ENCODE measurements around the gene SLC6A5. TPM values are rescaled to one million over a fixed set of nuclear protein-coding genes. Genes with fewer than 3 reads are reported as not detected.

The SLC6A5 gene
- polyA plus RNA-seq, 1 donor = not detected

DNA sequence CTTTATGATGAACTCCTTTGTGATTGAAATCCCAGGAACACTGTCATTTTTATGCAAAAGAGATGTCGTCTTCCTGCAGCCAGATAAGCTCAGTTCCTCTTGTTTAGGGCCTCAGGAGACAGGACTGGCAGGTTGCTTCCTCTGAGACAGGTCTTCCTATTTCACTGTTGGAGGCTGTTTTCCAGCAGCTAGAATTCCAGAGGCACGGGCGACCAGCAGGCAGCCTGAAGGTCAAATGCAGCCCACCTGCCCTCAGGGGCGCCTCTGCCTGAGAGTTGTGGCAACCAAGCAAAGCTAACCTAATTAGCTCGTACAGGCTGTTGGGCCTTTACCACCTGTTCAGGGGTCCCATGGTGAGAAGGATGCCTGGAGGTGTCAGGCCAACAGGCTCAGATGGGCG, 22.3 kb downstream of the SLC6A5 start:
- DNase-seq = no peak

DNA sequence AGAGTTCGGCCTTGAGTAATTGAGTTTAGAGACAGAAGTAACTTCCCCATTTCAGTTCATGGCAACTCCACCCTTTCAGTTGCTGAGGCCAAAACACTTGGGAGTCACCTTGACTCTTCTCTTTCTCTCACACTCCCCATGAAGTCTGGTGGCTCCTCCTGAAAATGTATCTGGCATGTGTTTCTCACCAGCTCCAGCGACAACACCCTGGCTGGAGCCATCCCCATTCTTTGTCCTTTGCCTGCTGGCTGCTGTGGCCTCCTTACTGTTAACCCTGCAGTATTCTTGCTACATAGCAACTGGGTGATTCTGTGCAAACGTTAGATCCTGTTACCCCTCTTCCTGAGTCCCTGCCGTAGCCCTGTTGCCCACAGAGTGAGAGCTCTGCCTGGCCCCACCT, 23.8 kb downstream of the SLC6A5 start:
- DNase-seq = no peak

DNA sequence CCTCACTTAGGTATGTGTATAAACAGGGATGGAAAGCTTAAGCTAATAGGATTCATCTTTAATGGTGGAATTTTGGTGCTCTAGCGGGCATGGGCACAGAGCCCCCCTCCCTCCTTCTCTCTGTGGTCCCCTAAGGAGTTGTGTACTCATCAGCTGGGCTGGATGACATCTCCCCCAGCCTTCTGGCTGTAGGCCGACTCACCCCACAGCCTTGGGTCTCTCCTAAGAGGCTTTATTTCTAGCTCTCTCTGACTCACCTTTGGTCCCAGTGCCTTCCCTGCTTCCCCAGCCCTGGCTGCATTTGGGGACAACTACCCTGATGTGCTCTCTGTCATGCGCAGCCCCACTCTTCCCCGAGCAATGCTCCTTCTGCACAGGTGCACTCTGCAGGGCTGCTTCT, 26.9 kb downstream of the SLC6A5 start:
- no peak for DNase-seq

DNA sequence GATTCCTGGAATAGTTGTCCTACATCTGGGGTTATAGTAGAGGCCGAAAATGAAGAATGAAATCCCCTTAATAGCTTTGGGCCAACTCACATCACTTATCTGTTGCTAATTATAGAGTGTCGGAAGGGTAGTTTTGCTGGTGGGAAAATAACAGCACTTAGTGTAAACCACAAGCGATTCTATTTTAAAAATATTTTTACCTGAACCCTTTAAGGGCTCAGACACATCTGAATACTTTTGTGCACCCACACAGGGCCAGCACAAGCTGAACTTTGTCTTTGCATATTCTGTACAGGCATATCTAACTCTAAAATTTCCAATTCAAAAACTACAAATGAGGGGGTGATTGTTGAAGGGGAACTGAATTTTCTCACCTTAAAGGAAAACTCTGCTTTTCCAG, 27.6 kb downstream of the SLC6A5 start:
- DNase-seq = no peak

GRCh38 chr11:20627701-20628100, 28.3 kb downstream of the SLC6A5 start:
- no peak for DNase-seq

GRCh38 chr11:20631519-20632168, 32.2 kb downstream of the SLC6A5 start:
- no peak for DNase-seq

DNA sequence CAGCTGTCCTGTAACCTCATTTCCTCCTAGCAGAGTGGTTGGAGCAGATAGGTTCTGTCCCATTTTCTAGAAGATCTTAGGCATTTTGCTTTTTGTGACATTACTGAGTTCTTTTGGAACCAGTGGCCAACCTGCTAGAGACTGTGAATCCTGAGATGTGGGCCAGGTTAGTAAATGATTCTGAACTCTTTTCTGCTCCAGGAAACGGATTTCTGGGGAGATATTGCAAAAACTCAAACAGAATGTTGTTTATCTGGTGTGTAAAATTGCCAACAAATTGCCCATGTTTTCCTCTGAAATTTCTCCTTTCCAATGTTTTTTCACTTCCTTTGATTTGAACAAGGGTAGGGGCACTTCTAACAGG, 32.7 kb downstream of the SLC6A5 start:
- no peak for DNase-seq

GRCh38 chr11:20634044-20634443, 34.6 kb downstream of the SLC6A5 start:
- DNase-seq = no peak

- no peak for DNase-seq
Observed at GRCh38 chr11:20634781-20635180, 35.4 kb downstream of the SLC6A5 start.

DNA sequence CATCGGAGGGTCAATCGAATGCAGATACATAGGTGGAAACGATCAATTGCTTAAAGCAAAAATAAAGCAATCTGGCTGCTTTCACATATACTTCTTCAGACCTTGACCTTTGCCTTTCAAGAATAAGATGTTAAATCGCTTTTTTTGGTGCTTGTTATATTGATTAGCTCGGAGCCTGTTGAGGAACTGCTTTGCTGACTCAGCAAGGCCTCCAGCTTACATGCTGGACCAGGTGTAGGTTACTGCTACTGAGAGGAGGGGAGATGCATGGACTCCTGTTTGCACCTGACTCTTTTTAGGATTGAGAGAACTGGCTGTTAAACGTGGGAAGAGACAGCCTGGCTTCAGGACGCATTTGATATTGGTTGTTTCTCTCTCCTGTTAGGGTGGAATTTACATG, 38.7 kb downstream of the SLC6A5 start:
- DNase-seq = no peak

DNA sequence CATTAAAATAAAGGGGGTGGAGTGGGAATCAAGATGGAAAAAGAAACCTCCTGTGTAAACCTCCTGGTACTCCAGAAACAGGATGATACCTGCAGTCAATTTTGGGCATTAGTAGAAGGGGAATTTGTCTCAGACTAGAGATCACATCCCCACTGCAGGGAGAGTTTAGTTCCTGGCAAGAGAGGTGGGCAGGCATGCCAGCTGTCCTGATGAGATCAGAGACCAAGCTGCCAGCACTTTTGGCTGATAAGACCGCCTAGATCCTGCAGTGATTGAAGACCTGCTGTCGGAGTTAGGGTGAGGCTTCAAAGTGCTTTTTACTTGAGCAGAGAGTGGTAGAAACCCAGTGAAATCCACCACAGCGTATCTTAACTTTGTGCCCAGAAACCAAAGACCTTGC, 40.3 kb downstream of the SLC6A5 start:
- no peak for DNase-seq

DNA sequence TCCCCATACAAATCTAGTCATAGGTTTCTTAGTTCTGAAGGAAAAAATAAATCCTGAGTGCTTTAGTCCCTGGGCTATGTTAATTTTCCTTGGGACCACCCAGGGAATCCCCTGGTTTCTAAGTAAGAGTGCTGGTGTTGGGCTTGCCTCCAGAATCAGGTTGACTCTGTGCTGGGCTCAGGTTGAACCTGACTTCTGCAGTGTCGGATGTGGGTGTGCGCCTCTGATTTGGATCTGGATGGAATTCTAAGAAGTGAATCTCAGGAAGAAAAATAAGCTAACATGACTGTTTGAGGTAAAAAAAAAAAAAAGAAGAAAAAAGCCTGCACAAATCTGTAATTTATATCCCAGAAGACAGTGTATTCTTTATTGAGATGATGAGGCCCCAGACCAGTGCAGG, 41.0 kb downstream of the SLC6A5 start:
- DNase-seq = no peak

DNA sequence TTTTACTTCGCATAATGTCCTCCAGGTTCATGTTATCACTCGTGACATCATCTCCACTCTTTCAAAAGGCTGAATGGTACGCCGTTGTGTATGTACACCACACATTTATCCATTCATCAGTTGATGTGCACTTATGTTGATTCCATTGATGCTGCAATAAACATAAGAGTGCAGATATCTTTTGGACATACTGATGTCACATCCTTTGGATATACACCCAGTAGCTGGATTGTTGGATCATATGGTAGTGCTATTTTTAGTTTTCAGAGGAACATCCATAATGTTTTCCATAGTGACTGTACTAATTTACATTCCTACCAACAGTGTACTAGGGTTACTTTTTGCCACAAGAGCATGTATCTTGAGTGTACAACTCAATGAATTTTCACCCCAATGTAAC, 45.0 kb downstream of the SLC6A5 start:
- DNase-seq = no peak

GRCh38 chr11:20647976-20648565, 48.7 kb downstream of the SLC6A5 start:
- DNase-seq = peak; percentile 20

DNA sequence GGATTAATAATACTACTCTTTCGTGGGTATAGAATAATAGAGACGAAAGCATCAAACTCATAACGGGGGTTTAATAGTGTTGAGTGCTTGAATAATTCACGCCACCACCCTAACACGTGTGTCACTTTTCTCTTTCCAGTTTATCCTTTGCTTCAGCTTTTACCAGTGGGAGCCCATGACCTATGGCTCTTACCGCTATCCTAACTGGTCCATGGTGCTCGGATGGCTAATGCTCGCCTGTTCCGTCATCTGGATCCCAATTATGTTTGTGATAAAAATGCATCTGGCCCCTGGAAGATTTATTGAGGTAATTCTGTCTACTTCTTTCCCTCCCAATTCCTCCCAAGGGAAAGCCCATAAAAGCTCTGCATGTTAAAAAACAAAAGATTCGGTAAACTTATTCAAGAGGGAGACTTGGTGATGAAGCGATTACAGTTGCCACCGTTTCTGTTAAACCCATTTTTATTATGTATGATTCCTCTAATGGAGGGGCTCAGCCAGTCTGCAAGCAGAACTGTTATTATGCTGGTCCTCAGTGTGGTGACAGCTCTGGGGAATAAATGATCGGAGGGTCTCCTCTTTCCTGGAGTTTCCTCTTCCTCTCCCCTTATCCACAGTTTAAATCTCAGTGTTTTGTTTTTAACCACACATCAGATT, 52.9 kb downstream of the SLC6A5 start:
- no peak for DNase-seq

DNA sequence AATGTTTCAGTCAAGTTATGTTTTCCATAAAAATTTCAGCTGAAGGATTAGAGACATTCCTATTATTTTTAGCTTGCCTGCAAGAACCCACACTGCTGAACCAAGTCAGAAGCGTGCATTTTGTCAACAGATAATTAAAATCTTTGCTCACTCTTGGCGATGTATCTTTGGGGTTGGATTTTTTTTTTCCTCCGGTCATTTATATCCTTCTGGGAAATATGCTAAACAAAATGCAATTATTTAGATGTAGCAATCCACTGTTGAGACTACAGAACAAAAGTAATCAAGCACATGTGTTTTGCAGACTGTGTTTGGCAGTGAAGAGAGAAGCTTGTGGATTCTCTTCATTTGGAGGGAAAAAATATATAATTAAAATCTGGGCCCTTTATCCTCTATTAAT, 54.6 kb downstream of the SLC6A5 start:
- DNase-seq = no peak

DNA sequence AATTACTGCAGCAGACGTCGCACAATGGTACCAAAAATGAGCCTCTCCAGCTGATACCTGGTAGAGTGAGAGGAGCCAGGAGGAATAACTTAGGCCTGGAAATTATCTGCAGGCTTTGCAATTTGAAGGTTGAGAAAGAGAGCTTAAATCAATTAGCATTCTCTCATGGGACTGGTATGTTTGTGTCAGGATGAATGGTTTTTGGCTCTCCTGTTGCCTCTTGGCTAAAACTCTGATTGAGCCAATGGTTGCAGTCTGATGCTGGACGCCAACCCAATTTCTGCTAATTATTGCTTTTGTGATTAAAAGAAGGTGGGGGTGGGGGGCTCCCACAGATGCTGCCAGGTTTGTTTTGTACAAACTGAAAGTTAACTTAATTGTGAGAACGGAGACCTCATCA, 57.5 kb downstream of the SLC6A5 start:
- DNase-seq = no peak

- no peak for DNase-seq
Observed at GRCh38 chr11:20658135-20658534, 58.7 kb downstream of the SLC6A5 start.

- DNase-seq = no peak
Observed at GRCh38 chr11:20661445-20661844, 62.0 kb downstream of the SLC6A5 start.

DNA sequence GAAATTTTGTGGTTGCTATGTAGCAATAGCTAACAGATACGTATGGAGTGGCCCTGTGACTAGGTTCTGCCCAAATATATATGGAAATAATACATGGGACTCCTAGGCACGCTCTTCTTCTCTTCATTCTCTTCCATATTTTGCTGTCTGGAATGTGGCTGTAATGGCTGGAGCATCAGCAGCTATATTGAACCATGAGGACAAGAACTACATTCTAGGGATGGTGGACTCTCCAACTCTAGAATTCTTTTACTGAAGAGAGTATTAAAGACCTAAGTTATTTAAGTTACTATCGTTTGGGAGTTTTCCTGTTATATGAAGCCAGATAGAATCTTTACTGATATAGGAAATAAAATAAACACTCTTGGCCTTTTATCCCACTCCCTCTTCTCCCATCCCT, 62.4 kb downstream of the SLC6A5 start:
- DNase-seq = no peak

GRCh38 chr11:20668131-20668809, 68.9 kb downstream of the SLC6A5 start:
- no peak for DNase-seq

GRCh38 chr11:20668844-20669819, 69.7 kb downstream of the SLC6A5 start, which contains the start of gene NELL1:
NELL1 (plus strand) TSS chr11:20669586.
- DNase-seq = no peak

Data from hindlimb muscle (tissue), 1 donor.